CD4-positive, alpha-beta T cell treated with Interferon gamma for 1 hour (primary cell): ENCODE measurements around the gene NLRC3.

Experiments
- DNase-seq: peaks from one replicate; pipeline ENCODE4 v3.0.0-alpha.2; 2020

The NLRC3 gene

DNA sequence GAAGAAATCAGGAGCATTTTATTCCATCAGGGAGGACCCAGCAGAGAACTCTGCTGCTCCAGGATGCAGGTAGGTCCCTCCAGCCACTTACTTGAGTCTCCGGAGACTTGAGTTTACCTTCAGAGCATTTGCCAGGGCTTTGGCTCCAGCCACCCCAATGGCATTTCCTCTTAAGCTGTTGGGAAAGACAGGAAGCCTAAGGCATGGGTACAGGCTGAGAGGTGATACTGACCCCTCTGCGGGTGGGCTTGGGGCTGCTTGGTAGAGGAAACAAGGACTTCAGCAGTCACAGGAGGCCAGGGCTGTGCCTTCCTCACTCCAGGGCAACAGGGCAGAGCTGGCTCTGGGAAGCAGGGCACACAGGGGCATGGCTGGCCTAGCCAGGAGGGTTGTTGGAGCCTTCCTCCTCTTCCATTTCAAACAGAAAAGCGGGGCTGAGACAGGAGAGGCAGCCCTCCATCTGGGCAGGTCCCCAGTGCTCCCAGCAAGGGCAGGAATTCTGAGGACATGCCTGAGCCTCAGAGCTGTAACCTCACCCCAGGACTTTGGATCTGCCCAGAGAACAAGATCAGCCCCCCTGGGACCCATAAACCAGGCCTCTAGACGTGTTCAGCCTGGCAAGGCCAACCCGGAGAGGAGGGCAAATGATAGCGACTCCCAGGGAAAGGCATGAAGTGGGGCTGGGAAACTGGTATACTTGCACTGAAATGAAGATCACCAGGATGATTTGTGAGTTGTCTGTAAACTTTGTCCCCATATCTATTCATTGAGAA, 34.4 kb downstream of the NLRC3 start:
- DNase-seq, result no peak

DNA sequence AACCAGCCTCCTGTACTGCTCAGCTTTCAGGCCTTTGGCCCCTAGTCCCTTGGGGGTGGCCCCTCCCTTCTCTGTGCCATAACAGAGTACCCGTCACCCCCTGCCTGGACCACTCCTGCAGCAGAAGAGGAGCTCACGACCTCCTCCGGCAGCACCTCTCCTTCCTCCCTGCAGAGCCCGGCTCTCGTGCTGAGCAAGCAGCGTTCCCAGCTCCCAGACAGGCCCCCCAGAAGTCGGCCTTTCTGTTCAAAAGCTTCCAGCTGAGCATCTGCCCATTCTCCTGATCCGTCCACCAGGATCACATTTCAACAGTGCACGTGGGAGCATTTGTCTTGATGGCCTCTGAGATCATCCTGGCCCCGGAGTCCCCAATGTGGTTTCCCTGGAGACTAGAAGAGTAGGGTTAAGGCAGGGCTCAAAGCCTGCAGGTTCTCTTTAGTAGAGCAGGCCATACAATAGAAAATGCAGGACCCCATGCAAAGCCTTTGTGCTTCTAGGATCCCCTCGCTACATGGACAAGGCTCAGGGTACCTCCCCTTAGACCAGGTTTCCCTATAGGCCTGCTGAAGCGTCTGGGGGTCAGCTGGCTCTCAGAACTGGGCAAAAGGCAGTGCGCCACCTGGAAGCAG, 35.6 kb downstream of the NLRC3 start:
- DNase-seq, result no peak

DNA sequence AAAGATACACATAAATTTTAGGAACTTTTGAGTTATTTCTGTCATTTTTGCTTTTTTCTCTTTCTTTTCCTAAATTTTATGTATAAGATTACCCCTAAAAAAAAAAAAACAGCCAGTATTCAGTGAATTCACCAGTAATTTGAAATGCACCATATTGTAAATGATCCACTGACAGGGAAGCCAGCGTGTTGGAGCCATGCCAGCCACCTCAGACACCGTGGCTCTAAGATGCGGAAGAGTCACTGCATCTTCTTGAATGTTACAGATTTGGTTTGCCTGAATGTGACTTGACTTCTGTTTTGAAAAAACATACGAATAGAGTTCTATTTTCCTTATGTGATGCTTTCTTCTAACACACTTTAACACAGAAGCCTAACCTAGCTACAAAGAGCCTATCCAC, 39.0 kb downstream of the NLRC3 start:
- no peak for DNase-seq

DNA sequence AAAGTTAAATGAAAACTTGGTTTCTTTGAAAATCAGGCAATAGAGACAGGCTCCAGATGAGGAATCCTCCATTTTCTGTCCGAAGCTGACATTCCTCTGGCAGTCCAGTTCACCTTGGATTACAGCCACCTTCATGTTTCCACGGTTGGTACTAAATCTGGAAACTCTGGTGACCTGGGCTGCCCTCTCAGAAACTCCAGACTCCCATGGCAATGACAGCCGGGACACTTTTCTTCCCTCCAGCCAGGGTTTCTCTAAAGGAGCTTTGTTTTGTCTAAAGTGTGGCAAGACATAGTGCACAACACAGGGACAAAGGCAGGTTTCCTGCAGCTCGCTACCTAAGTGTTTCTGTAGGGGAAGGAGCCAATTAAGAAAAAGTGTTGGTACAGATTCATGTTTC, 40.4 kb downstream of the NLRC3 start:
- no peak for DNase-seq

DNA sequence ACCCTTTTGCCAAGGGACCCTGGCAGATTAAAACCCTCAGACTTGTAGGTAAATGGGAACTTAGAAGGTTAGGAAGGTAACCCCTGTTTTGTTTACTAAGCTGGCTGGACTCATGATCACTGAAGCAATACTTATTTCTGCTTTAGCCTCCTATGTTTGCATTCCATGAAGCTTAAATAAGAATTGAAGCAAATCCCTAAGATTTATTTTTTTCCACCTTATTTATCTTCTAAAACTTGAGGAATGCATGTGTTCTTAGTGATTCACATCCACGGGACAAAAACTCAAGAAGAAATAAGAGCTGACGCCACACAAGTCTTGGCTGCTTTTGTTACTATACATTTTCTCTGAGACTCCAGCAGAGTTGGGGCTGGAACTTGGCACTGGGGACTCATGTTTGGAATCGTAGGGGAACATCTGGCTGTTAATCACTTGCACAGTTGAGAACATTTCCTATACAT, 40.9 kb downstream of the NLRC3 start:
- no peak for DNase-seq

DNA sequence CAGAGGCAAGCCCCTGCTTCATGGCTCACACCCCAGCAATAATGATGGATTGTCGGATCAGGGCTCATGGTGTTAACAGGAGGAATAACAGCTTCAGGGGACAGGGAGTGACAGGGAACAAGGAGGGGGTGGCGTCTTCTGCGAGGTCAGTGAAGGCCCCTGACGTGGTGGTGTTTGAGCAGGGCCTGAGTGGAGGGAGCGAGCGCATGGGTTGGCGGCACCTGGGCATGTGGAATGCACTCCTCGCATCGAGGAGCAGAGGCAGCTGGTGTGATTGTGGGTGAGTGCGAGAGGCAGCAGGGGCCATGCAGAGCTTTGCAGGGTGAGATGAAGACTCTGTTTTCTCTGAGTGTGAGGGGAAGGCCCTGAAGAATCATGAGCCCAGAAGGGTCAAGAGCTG, 43.1 kb downstream of the NLRC3 start:
- no peak for DNase-seq

DNA sequence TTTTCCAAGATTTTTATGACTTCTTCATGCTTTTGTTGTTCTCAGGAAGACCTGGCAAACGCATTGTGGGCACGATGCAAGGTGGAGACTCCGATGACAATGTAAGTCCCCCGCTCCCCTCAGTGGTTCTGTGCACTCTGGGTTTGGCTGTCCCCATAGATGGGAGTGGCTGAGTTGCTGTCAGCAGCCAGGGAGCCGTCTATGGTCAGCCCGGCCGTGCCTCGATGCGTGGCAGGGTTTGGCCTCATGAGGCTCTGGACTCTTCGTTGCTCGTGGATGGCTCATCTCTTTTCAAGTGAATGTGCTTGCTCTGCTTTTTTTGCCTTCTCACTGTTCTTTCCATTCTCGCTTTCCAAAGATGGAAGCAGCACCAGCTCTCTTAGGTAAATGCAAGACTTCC, 44.5 kb downstream of the NLRC3 start:
- DNase-seq, result no peak

DNA sequence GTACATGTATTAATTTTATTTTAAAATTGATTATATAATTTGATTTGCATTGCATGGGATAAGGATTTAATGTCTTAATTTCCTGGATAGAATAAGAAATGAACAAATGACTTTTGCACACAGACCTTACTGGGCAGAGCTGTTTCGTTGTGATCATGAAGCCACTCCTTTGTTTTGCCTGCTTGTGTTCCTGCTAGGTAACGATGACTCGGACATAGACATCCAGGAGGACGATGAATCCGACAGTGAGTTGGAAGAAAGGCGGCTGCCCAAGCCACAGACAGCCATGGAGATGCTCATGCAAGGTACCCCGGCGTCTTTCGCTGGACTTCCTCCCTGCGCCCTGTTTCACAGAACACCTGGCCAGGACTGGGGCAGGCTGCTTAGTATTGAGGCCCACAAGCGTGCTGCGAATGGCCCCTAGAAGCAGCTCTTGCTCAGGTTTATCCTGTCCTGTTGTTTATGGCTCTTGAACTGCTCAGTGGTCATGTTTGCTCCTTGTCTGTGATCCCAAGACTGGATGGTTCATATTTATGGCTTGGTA, 46.8 kb downstream of the NLRC3 start:
- no peak for DNase-seq

DNA sequence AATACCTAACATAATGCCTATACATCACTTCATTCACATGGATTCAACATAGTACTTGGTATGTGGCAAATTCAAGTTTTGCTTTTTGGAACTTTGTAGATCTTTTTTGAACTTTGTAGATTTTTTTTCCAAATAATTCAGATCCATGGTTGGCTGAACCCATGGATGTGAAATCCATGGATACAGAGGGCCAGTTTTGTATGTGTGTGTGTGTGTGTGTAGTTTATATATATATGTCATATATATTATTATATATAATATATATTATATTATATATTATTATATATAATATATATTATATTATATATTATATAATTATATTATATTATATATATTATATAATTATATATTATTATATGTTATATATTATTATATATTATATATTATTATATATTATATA, 48.0 kb downstream of the NLRC3 start:
- DNase-seq, result no peak

DNA sequence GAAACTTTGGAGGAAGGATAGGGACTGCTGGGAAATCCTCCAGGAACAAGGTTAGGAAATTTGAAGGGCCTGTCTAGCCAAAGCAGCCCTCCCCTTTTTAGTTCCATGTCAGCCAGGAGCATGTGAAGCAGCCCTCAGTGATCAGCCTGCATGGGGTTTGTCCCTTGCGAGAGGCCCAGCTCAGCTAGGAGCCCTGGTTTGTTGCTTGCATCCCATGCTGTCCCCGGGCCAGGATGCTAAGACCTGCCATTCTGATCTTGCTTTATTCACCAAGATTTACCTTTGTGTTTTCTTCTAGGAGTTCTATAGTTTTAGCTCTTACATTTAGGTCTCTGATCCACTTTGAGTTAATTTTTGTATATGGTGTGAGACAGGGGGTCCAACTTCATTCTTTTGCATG, 48.8 kb downstream of the NLRC3 start:
- no peak for DNase-seq

DNA sequence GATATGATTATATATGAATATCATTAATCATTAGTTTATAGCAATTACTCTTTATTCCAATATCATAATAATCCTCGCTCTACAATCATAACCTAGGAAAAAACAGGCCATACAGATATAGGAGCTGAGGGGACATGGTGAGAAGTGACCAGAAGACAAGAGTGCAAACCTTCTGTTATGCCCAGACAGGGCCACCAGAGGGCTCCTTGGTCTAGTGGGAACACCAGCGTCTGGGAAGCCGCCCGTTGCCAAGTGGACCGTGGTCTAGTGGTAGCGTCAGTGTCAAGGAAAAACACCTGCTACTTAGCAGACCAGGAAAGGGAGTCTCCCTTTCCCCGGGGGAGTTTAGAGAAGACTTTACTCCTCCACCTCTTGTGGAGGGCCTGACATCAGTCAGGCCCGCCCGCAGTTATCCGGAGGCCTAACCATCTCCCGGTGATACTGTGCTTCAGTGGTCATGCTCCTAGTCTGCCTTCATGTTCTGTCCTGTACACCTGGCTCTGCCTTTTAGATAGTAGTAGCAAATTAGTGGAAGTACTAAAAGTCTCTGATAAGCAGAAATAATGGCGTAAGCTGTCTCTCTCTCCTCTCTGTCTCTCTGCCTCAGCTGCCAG, 49.9 kb downstream of the NLRC3 start:
- peak; percentile 44 for DNase-seq

DNA sequence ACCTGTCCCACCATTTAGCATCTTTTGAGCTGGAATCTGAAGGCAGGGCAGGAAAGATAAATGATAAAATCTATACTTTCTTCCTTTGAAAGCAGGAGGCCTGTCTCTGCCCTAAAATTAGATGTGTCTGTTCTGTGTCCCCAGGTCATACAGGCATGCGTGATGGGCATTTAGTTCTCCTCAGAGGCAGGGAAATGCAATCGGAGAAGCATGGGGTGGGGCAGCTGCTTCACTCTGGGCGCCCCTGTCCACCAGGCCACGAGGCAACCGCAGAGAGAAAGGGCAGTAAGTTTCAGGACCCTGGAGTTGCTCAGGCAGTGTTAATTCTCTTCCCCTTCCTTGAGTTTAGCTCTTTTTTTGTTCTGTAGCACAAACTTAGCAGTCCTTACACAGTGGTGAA, 51.3 kb downstream of the NLRC3 start:
- no peak for DNase-seq

DNA sequence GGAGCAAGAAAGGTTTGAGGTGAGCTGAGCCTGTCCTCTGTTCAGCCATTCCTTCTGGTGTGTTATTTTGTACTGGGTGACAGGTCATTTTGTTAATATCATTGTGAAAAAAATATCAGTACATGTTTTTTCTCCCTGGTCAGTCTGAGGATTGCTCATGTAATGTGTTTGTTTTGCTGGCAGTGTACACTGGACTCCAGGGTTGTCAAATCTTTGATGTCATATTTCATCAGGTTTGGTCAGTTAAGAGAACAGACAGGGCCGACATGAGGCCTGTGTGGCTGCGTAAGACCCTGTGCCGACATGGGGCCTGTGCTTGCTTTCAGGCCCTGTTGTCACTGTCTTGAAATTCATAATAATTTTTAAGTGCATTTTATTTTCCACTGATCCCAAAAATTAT, 53.9 kb downstream of the NLRC3 start:
- no peak for DNase-seq

DNA sequence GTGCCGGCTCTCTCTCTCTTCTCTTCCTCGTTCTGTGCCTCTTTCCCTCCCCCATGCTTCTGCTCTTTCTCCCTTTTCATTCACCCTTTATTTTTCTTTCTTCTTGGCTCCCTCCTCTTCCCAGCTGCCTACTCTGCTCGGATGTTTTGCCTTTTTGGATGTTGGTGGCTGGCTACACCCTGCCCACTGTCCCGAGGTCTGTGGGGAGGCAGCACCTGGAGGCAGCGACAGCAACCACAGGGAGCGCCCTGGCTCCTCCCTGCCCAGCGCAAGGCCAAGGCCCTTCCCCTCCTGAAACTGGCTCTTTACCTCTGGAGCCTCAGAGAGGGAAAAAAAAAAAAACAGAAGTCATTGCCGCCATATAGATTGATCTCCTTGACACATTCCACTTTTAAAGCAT, 56.4 kb downstream of the NLRC3 start:
- no peak for DNase-seq

DNA sequence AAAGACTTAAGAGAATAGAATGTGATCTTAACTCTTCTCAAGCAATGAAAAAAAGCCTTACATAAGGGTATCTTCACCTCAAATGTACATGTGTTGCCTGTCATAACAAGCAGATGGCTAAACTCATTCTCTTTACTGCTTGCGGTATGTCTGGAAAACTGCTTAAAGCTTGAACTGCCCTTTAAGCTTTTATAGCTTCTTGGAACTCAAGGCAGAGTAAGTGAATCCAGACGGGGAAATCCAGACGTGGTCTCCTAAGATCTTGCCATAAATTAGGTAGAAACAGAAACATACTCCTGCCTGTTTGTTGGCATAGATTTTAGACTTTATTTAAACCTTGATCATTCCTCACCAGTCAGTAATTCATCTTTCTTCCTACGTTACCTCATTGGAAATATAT, 56.8 kb downstream of the NLRC3 start:
- no peak for DNase-seq

DNA sequence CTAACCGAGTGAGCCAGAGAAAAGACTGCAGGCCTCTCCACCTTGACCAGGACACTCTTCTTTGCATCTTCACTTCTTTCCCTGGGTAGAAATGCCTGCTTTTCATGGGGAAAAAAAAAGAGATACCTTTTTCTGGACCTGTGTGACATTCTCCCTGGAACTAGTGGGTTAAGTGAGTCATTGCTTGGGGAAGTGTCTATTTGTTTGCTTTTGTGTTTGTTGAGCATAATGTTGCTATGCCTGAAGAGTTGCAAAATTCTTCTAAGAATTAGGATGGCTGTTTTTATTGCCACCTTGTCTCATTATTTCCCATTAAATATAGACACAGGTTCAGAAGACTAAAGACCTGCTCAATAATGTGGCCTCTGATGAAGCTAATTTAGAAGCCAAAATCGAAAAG, 57.6 kb downstream of the NLRC3 start:
- no peak for DNase-seq

DNA sequence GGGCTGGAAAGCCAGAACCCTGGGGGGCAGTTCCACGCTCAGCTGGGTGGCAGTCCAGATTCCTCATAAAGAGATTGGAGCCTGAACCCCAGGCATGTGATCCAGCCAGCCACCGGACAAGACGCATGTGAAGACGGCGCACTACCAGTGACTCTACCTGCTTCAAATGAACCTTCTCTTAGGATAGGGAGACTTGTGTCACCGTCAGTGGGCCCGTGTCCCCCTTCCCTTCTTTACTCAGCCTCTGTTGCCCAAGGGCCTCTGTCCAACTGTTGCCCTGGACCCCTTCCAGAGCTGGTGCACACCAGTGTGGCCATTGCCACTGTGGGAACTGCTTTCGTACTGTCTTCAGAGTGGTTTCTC, 58.2 kb downstream of the NLRC3 start:
- no peak for DNase-seq

DNA sequence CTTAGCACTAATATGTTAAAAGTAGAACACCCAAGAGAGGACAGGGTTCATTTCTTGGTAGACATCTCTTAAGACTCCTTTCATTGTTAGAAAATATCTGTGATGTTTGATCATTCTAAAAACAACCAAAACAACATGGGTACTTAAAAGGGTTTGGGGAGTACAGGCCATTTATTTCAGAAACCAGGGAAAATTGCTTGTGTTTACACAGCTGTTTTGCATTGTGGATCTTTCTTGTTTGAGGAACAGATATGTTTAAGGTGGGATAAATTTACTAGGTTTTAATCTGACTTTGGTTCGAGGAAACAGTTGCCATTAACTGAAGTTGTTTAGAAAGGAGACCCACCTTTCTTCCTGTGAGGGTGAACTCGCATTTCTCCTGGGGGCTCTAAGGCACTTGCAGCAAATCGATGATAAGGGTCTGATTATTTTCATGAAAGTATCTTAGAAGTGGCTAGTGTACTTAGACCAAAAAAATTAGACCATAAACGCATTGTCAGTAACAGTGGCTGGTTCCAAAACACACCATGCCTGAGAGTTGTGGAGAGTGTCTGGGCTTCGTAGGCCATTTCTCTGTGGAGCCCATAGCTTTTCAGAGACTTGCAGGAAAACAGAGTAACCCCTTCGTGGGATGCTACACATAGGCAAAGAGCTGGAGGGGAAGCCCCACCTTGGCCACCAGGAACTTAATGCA, 58.8 kb downstream of the NLRC3 start:
- DNase-seq, result no peak

DNA sequence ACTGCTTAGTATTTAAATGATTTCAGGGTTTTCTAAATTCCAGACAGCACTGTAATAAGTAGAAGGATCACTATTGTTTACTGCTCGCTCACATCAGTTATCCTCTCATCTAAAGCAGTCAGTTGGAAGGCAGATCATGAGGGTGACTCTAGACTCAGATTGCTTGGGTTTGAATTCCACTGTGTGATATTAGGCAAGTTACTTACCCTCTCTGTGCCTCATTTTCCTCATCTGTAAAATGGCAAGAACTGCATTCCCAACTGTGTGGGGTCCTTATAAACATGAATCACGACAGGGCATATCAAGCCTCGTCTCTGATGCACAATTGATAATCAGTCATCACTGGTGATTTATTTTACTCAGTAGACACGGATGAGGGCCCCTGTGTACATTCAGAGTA, 61.3 kb downstream of the NLRC3 start:
- DNase-seq, result no peak

DNA sequence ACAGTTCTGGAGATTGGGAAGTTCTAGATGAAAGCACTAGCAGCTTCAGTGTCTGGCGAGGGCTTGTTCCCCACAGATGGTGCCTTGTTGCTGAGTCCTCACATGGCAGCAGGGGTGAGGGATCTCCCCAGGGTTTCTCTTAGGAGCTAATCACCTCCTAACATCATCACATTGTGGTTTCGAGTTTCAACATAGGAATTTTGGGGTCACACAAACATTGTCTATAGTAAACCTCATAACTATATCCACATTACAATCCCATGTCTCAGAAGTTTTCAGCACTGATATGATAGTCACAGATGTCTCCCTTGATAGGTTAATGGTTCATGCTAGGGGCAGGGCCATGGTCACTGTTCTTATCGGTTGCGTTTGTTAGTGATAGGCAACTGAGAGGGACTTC, 62.6 kb downstream of the NLRC3 start:
- DNase-seq, result no peak

DNA sequence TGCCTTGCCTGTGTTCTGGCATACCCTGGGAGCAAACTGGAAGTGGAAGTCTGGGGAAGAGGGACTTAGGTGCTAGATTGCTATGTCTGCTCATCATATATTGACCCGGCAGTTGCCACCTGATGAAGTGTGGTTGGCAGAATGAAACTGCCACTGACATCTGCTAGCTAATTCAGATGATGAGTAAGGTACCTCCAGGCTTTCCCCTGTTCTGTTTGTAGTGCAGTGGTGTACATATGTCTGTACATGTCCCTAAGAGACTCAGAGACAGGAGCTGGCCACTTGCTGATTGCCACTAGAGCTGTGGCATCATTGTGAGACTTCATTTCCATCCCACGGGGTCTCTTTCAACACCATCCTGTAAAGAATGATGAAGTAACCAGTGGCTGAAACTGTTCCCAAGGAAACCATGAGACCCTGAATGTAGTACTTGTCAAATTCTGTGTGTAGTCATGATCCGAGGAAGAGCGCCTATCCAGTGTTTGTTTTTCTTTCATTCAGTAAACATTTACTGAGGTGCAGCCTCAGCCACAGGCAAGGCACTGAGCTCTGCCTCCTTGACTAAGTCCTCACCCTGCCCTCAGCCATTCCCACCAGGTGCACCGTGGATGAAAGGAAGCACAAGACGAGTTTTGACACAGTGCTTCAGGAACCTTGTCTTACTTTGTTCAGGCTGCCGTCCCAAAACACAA, 63.2 kb downstream of the NLRC3 start:
- DNase-seq, result no peak

DNA sequence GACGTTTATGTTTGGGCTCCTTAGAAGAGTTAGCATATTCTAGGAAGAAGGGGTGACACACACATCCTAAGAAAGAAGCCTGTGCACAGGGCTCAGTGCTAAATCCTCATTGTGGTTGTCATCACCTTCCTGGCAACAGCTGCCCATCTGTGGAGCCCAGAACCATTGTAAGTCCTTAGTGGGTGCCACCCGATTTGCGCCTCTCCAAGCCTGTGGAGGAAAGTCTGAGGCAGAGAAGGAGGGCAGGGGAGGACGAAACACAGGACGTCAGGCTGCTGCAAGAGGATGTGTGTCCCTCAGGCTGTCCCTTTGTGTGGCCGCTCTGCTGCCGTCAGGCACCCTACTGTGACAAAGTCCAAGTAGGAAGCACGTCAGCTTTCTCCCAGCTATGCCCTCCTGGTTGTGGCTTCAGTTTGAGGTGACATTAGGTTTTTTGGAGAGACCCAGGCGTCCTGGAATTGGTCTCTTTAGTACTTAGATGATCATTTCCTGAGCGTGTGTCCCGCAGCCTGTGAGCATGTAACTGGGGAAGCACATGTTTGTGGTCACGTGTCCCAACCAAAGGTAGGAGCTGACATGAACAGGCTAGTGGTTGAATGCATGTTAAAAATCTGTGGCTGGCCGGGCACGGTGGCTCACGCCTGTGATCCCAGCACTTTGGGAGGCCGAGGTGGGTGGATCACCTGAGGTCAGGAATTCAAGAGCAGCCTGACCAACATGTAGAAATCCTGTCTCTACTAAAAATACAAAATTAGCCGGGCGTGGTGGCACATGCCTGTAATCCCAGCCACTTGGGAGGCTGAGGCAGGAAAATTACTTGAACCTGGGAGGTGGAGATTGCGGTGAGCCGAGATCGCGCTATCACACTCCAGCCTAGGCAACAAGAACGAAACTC, 65.7 kb downstream of the NLRC3 start:
- no peak for DNase-seq
